Naive thymus-derived CD4-positive, alpha-beta T cell (primary cell): ENCODE results near the gene NEU2. TPM values are rescaled to one million over a fixed set of nuclear protein-coding genes. Genes with fewer than 3 reads are reported as not detected.

Experiments
- ATAC-seq: fragments of 150-1000 bp; cut with Tn5 transposase; 2 replicates; pipeline ENCODE4 v1.10.0; 2021; ENCODE audit warnings: mild to moderate bottlenecking, moderate library complexity
- CTCF ChIA-PET: fragments of 350-600 bp; sonication (Branson Sonifier 250); formaldehyde crosslinking; loops from one replicate; lab custom pipeline; 2021; ENCODE audit warnings: antibody characterized with exemption; lab: Charles Lee
- POLR2A ChIA-PET: fragments of 350-600 bp; sonication (Branson Sonifier 250); formaldehyde crosslinking; loops from one replicate; lab custom pipeline; 2021; ENCODE audit warnings: antibody characterized with exemption, inconsistent platforms; lab: Charles Lee
- DNase-seq, 9 donors: peaks; one replicate each; pipeline versions ENCODE4 v3.0.0 to v3.0.0-alpha.2; 2020 to 2022; ENCODE audit warnings: mixed read lengths in 1 of 9
- H3K27ac ChIP-seq: one replicate; pipeline ENCODE4 v1.7.0; 2013; ENCODE audit warnings: mild to moderate bottlenecking, low read depth, low read length, moderate library complexity
- H3K27me3 ChIP-seq, 2 donors: one replicate each; pipeline ENCODE4 v1.7.0; 2013; ENCODE audit warnings: low read length in 2 of 2, mild to moderate bottlenecking in 2 of 2, moderate library complexity in 2 of 2; ENCODE audit not compliant: control insufficient read depth in 2 of 2, insufficient read depth in 2 of 2
- H3K36me3 ChIP-seq, 3 experiments: 1 replicate in 2 of 3; 2 replicates in 1 of 3; pipeline ENCODE4 v1.7.0; 2013; ENCODE audit warnings: low read length in 3 of 3, mild to moderate bottlenecking in 3 of 3, moderate library complexity in 1 of 3; ENCODE audit not compliant: insufficient read depth in 3 of 3, control insufficient read depth in 2 of 3
- H3K4me1 ChIP-seq, 2 donors: one replicate each; pipeline ENCODE4 v1.7.0; 2013; ENCODE audit warnings: low read length in 2 of 2, mild to moderate bottlenecking in 2 of 2, moderate library complexity in 1 of 2; ENCODE audit not compliant: control insufficient read depth in 2 of 2, insufficient read depth in 2 of 2
- H3K4me3 ChIP-seq: 2 replicates; pipeline ENCODE4 v1.7.0; 2013; ENCODE audit warnings: mild to moderate bottlenecking, low read length
- H3K9me3 ChIP-seq, 3 experiments: 1 replicate in 2 of 3; 2 replicates in 1 of 3; pipeline ENCODE4 v1.7.0; 2013; ENCODE audit warnings: low read length in 3 of 3; ENCODE audit not compliant: control insufficient read depth in 2 of 3
- H3K27ac Mint-ChIP-seq, 9 donors: one replicate each; pipeline ENCODE4 v1.8.0; 2020 to 2022; ENCODE audit warnings: mixed read lengths in 9 of 9, mild to moderate bottlenecking in 8 of 9, moderate library complexity in 5 of 9, inconsistent platforms in 2 of 9
- H3K27me3 Mint-ChIP-seq, 5 donors: one replicate each; pipeline ENCODE4 v1.8.0; 2021 to 2022; ENCODE audit warnings: mixed read lengths in 5 of 5, mild to moderate bottlenecking in 1 of 5
- H3K36me3 Mint-ChIP-seq, 5 donors: one replicate each; pipeline ENCODE4 v1.8.0; 2020 to 2022; ENCODE audit warnings: mixed read lengths in 5 of 5, mild to moderate bottlenecking in 3 of 5, inconsistent platforms in 1 of 5
- H3K4me1 Mint-ChIP-seq, 7 donors: one replicate each; pipeline ENCODE4 v1.8.0; 2020 to 2022; ENCODE audit warnings: mixed read lengths in 7 of 7, mild to moderate bottlenecking in 3 of 7, inconsistent platforms in 1 of 7
- H3K4me3 Mint-ChIP-seq, 10 donors: one replicate each; pipeline ENCODE4 v1.8.0; 2020 to 2022; ENCODE audit warnings: mild to moderate bottlenecking in 10 of 10, mixed read lengths in 10 of 10, moderate library complexity in 6 of 10, inconsistent platforms in 2 of 10
- H3K9me3 Mint-ChIP-seq, 11 donors: one replicate each; pipeline ENCODE4 v1.8.0; 2020 to 2022; ENCODE audit warnings: mixed read lengths in 11 of 11, mild to moderate bottlenecking in 4 of 11, inconsistent platforms in 1 of 11, moderate library complexity in 1 of 11
- intact Hi-C, 2 donors: fragments of 100-400 bp; cut with micrococcal nuclease; formaldehyde crosslinking; loops; one replicate each; pipeline ENCODE4 v1.15.1; 2023
- polyA plus RNA-seq, 2 donors: library from polyadenylated mRNA; unstranded; fragments of 300-500 nt; fragmentation: Illumina TruSeq; gene quantifications; one replicate each; pipeline ENCODE4 v1.2.3, GENCODE V29; 2021
- total RNA-seq, 6 experiments: library from RNA in 5 of 6; stranded (reverse) in 5 of 6; gene quantifications; 1 replicate in 5 of 6; 2 replicates in 1 of 6; pipeline ENCODE4 v1.2.3 and lab custom pipeline; 2021 to 2026

The NEU2 gene
- total and polyA plus RNA-seq, 7 experiments from 2014 or later: not detected

GRCh38 chr2:233059797-233060500 is 27.5 kb downstream of the NEU2 start, which contains the start of gene INPP5D:
TSS of gene INPP5D (plus strand) at chr2:233060342. CDS start at chr2:233060479, 137 bp downstream.
- H3K9me3 ChIP-seq: no peaks in the 10 kb centered on the region
- H3K4me1 Mint-ChIP-seq: peaks cover 31 to 43% (median 40%) of the 10 kb centered on the region in 7 donors
- H3K9me3 Mint-ChIP-seq: no peaks in the 10 kb centered on the region

GRCh38 chr2:233060501-233060979 is 28.1 kb downstream of the NEU2 start:
- Histone ChIP-seq H3K4me1 (peaks cover 33 to 35% of the 10 kb centered on the region in 2 donors), H3K27me3 (no peaks in the 10 kb centered on the region), H3K4me3 (peak overlapping the region; percentile 88), H3K36me3 (peaks cover 0 to 21% (median 0%) of the 10 kb centered on the region in 3 experiments), H3K27ac (peak overlapping the region; percentile 85), H3K9me3 (no peaks in the 10 kb centered on the region)
- Mint-ChIP-seq H3K27me3 (no peaks in the 10 kb centered on the region), H3K27ac (peak overlapping the region; percentile 90 to 99 (median 95)), H3K4me3 (peak overlapping the region; percentile 86 to 98 (median 96)), H3K9me3 (no peaks in the 10 kb centered on the region), H3K4me1 (peaks cover 35 to 49% (median 41%) of the 10 kb centered on the region in 7 donors), H3K36me3 (peaks cover 0 to 10% (median 0%) of the 10 kb centered on the region in 5 donors)
- ATAC-seq (peak; percentile 31), DNase-seq (no peak)
- CTCF ChIA-PET: interaction anchor here (0.6 to 1.7 kb wide), 13 partner anchors 10 to 252 kb away, joined by 3 to 20 read pairs (median 4); no protein-coding TSS in a partner anchor
- POLR2A ChIA-PET: interaction anchor here (0.6 to 4.4 kb wide), 16 partner anchors 8 to 209 kb away, joined by 3 to 144 read pairs (median 8); partner anchors contain the start of gene ATG16L1
- intact Hi-C loops: loop anchor here (1.0 to 10.0 kb wide), 11 partner anchors 19 to 510 kb away; partner anchors contain the start of genes ATG16L1 (in 2 of the 2), EIF4E2 (in 1 of the 2), GIGYF2 (in 1 of the 2) and TIGD1 (in 1 of the 2)

More at GRCh38 chr2:233059797-233060500, 27.5 kb downstream of the NEU2 start, which contains the start of gene INPP5D:
- ChIA-PET POLR2A (interaction anchor here (0.6 to 4.4 kb wide), 16 partner anchors 8 to 326 kb away, joined by 3 to 144 read pairs (median 6); partner anchors contain the start of gene ATG16L1), CTCF (interaction anchor here (0.6 to 1.7 kb wide), 8 partner anchors 14 to 238 kb away, joined by 3 to 20 read pairs (median 4); no protein-coding TSS in a partner anchor)
- Histone ChIP-seq H3K27ac (peak within 1 kb of the TSS; percentile 85), H3K27me3 (no peaks in the 10 kb centered on the region), H3K4me1 (peaks cover 30 to 35% of the 10 kb centered on the region in 2 donors), H3K4me3 (peak within 1 kb of the TSS; percentile 88), H3K36me3 (peaks cover 0 to 21% (median 0%) of the 10 kb centered on the region in 3 experiments)
- Mint-ChIP-seq H3K27ac (peak within 1 kb of the TSS; percentile 90 to 99 (median 95)), H3K36me3 (peaks cover 0 to 10% (median 0%) of the 10 kb centered on the region in 5 donors), H3K27me3 (peaks cover 0 to under 1% (median 0%) of the 10 kb centered on the region in 5 donors), H3K4me3 (peak within 1 kb of the TSS; percentile 86 to 98 (median 96))
- DNase-seq (peak; percentile 51 to 83 (median 78)), ATAC-seq (peak; percentile 85)
- intact Hi-C loops: loop anchor here (1.0 to 10.0 kb wide), 11 partner anchors 19 to 509 kb away; partner anchors contain the start of genes ATG16L1 (in 2 of the 2), EIF4E2 (in 1 of the 2), GIGYF2 (in 1 of the 2) and TIGD1 (in 1 of the 2)

- H3K27ac Mint-ChIP-seq: peak overlapping the region; percentile 90 to 99 (median 95)
Measured at GRCh38 chr2:233060980-233061590, 28.6 kb downstream of the NEU2 start.

GRCh38 chr2:233061591-233062450 is 29.3 kb downstream of the NEU2 start:
- Mint-ChIP-seq H3K4me3 (peak overlapping the region; percentile 86 to 98 (median 96)), H3K4me1 (peaks cover 35 to 60% (median 48%) of the 10 kb centered on the region in 7 donors), H3K27ac (peak overlapping the region; percentile 90 to 99 (median 95)), H3K36me3 (peaks cover 0 to 16% (median 4%) of the 10 kb centered on the region in 5 donors), H3K9me3 (no peaks in the 10 kb centered on the region), H3K27me3 (no peaks in the 10 kb centered on the region)
- Histone ChIP-seq H3K36me3 (peaks cover 0 to 29% (median under 1%) of the 10 kb centered on the region in 3 experiments), H3K27ac (peak overlapping the region; percentile 85), H3K27me3 (no peaks in the 10 kb centered on the region), H3K4me3 (peak overlapping the region; percentile 88), H3K4me1 (peaks cover 33 to 41% of the 10 kb centered on the region in 2 donors), H3K9me3 (no peaks in the 10 kb centered on the region)
- intact Hi-C loops: loop anchor here (2.0 to 10.0 kb wide), 7 partner anchors 35 to 511 kb away; partner anchors contain the start of genes EIF4E2 (in 1 of the 2), GIGYF2 (in 1 of the 2) and TIGD1 (in 1 of the 2)
- ChIA-PET CTCF (interaction anchor here (0.7 to 1.2 kb wide), 4 partner anchors 14 to 340 kb away, joined by 3 to 7 read pairs (median 4); no protein-coding TSS in a partner anchor), POLR2A (interaction anchor here (0.6 to 4.4 kb wide), 8 partner anchors 9 to 189 kb away, joined by 3 to 144 read pairs (median 8); partner anchors contain the start of gene ATG16L1)
- DNase-seq (peak in 1 of 9 donors; percentile 41), ATAC-seq (peak; percentile 32)

More at GRCh38 chr2:233060980-233061590, 28.6 kb downstream of the NEU2 start:
- DNase-seq: peak in 1 of 9 donors; percentile 41
- Mint-ChIP-seq H3K9me3 (no peaks in the 10 kb centered on the region), H3K4me1 (peaks cover 35 to 53% (median 43%) of the 10 kb centered on the region in 7 donors), H3K4me3 (peak overlapping the region; percentile 86 to 98 (median 96)), H3K27me3 (no peaks in the 10 kb centered on the region), H3K36me3 (peaks cover 0 to 12% (median 1%) of the 10 kb centered on the region in 5 donors)
- ATAC-seq: no peak
- CTCF ChIA-PET: interaction anchor here (0.6 to 1.7 kb wide), 10 partner anchors 10 to 341 kb away, joined by 3 to 20 read pairs (median 4); no protein-coding TSS in a partner anchor
- Histone ChIP-seq H3K9me3 (no peaks in the 10 kb centered on the region), H3K4me3 (peak overlapping the region; percentile 88), H3K4me1 (peaks cover 33 to 36% of the 10 kb centered on the region in 2 donors), H3K36me3 (peaks cover 0 to 23% (median 0%) of the 10 kb centered on the region in 3 experiments), H3K27me3 (no peaks in the 10 kb centered on the region), H3K27ac (peak overlapping the region; percentile 85)
- intact Hi-C loops: loop anchor here (1.0 to 10.0 kb wide), 11 partner anchors 18 to 510 kb away; partner anchors contain the start of genes ATG16L1 (in 2 of the 2), EIF4E2 (in 1 of the 2), GIGYF2 (in 1 of the 2) and TIGD1 (in 1 of the 2)
- POLR2A ChIA-PET: interaction anchor here (0.6 to 4.4 kb wide), 12 partner anchors 10 to 209 kb away, joined by 3 to 144 read pairs (median 8); partner anchors contain the start of gene ATG16L1

GRCh38 chr2:233062451-233062850 is 30.0 kb downstream of the NEU2 start:
- H3K9me3 ChIP-seq: no peaks in the 10 kb centered on the region
- H3K9me3 Mint-ChIP-seq: no peaks in the 10 kb centered on the region
- ChIA-PET CTCF (no interaction called here), POLR2A (interaction anchor here (3.0 to 4.4 kb wide), 2 partner anchors 8 to 19 kb away, joined by 23 to 144 read pairs; no protein-coding TSS in a partner anchor)
- H3K36me3 ChIP-seq: peaks cover 4 to 29% (median 7%) of the 10 kb centered on the region in 3 experiments
- peaks cover 39 to 46% of the 10 kb centered on the region in 2 donors for H3K4me1 ChIP-seq
- no peaks in the 10 kb centered on the region for H3K27me3 ChIP-seq
- H3K36me3 Mint-ChIP-seq: peaks cover 0 to 22% (median 10%) of the 10 kb centered on the region in 5 donors
- peaks cover 35 to 66% (median 54%) of the 10 kb centered on the region in 7 donors for H3K4me1 Mint-ChIP-seq
- H3K4me3 ChIP-seq: peak overlapping the region; percentile 88
- ATAC-seq (no peak), DNase-seq (no peak)
- H3K27me3 Mint-ChIP-seq: no peaks in the 10 kb centered on the region
- H3K27ac Mint-ChIP-seq: peak overlapping the region; percentile 79 to 99 (median 95)
- peak overlapping the region; percentile 86 to 98 (median 96) for H3K4me3 Mint-ChIP-seq
- H3K27ac ChIP-seq: peak overlapping the region; percentile 85
- intact Hi-C loops: loop anchor here (5.0 to 10.0 kb wide), 3 partner anchors 35 to 458 kb away; partner anchors contain the start of gene GIGYF2 (in 1 of the 2)
